Thoracic aorta (tissue), 2 donors: Measurements from ENCODE around the gene THBS1. TPM values are rescaled to one million over a fixed set of nuclear protein-coding genes. Genes with fewer than 3 reads are reported as not detected.
A peak's percentile ranks its signal among the peaks of the same experiment; 100 is the strongest.

Source experiments
- ATAC-seq: fragments of 150-250 bp; one replicate; pipeline ENCODE4 v1.8.0; 2017; ENCODE audit warnings: low read depth; ENCODE audit not compliant: insufficient number of reproducible peaks, low FRiP score
- DNase-seq: peaks from one replicate; pipeline ENCODE4 v3.0.0-alpha.2; 2020; ENCODE audit warnings: low spot score
- H3K27ac ChIP-seq, 2 donors: fragments of 200-600 bp; sonication (generic); 1 replicate in 1 of 2; 2 replicates in 1 of 2; pipeline ENCODE4 v1.5.1; 2016; ENCODE audit warnings: mild to moderate bottlenecking in 2 of 2, moderate library complexity in 2 of 2
- H3K27me3 ChIP-seq: fragments of 200-600 bp; sonication (generic); replicated peaks from 2 replicates; pipeline ENCODE4 v1.6.0; 2016; ENCODE audit warnings: mild to moderate bottlenecking; ENCODE audit not compliant: insufficient read depth
- H3K36me3 ChIP-seq: fragments of 200-600 bp; sonication (generic); one replicate; pipeline ENCODE4 v1.5.1; 2016
- H3K4me1 ChIP-seq, 2 donors: fragments of 200-600 bp; sonication (generic); 1 replicate in 1 of 2; 2 replicates in 1 of 2; pipeline versions ENCODE4 v1.5.1 to v1.6.0; 2016; ENCODE audit warnings: low read depth in 2 of 2, mild to moderate bottlenecking in 1 of 2; ENCODE audit not compliant: control insufficient read depth in 1 of 2
- H3K4me3 ChIP-seq: fragments of 200-600 bp; sonication (generic); 2 replicates; pipeline ENCODE4 v1.5.1; 2016; ENCODE audit warnings: mild to moderate bottlenecking
- H3K9me3 ChIP-seq: fragments of 200-600 bp; sonication (generic); 2 replicates; pipeline ENCODE4 v1.5.1; 2016
- total RNA-seq, 2 donors: library from RNA; depleted of rRNA; stranded (reverse); fragments of >200 nt; gene quantifications; one replicate each; pipeline versions ENCODE4 v1.1.0 to v1.2.3, GENCODE V29; 2016
- TF ChIP-seq, protein P1 (sequence below): fragments of 200-600 bp; sonication (generic); IDR thresholded peaks from one replicate; pipeline ENCODE4 v1.5.1; 2019; ENCODE audit warnings: antibody characterized with exemption

The THBS1 gene
- total RNA-seq, 2 donors from 2014 or later = 868 to 1,389 TPM

DNA sequence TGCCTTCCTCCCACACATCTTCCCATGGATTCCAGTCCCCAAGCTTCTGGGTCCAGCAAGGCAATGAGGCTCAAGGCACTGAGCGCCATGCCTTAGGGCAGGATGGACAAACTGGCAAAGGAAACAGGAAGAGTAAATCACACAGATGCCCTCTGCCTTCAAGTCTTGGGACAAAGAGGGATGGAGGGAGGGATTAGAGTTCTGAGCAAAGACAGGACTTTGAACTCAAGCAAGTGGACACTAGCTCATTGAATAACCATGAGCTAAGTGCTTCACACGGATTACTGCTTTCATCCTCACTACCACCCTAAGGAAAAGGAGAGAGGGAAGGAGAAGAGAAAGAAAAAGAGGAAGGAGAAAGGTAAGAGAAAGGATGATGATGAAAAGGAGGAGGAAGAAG lies 7.6 kb upstream of the THBS1 start:
- no peaks in the 10 kb centered on the region for H3K4me1 ChIP-seq
- ATAC-seq (no peak), DNase-seq (no peak)
- no peaks in the 10 kb centered on the region for H3K9me3 ChIP-seq
- H3K4me3 ChIP-seq = no peak overlapping the region
- no peaks in the 10 kb centered on the region for H3K36me3 ChIP-seq
- H3K27ac ChIP-seq = no peak overlapping the region
- TF ChIP-seq, protein P1, sequence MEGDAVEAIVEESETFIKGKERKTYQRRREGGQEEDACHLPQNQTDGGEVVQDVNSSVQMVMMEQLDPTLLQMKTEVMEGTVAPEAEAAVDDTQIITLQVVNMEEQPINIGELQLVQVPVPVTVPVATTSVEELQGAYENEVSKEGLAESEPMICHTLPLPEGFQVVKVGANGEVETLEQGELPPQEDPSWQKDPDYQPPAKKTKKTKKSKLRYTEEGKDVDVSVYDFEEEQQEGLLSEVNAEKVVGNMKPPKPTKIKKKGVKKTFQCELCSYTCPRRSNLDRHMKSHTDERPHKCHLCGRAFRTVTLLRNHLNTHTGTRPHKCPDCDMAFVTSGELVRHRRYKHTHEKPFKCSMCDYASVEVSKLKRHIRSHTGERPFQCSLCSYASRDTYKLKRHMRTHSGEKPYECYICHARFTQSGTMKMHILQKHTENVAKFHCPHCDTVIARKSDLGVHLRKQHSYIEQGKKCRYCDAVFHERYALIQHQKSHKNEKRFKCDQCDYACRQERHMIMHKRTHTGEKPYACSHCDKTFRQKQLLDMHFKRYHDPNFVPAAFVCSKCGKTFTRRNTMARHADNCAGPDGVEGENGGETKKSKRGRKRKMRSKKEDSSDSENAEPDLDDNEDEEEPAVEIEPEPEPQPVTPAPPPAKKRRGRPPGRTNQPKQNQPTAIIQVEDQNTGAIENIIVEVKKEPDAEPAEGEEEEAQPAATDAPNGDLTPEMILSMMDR = no peak
- H3K27me3 ChIP-seq = no peaks in the 10 kb centered on the region

GRCh38 chr15:39573844-39574243 lies 7.0 kb upstream of the THBS1 start:
- ATAC-seq (no peak), DNase-seq (no peak)
- H3K27ac ChIP-seq = no peak overlapping the region
- H3K4me1 ChIP-seq = no peaks in the 10 kb centered on the region
- H3K9me3 ChIP-seq = no peaks in the 10 kb centered on the region
- H3K36me3 ChIP-seq = no peaks in the 10 kb centered on the region
- no peak overlapping the region for H3K4me3 ChIP-seq
- TF ChIP-seq, protein P1 = no peak
- H3K27me3 ChIP-seq = no peaks in the 10 kb centered on the region

DNA sequence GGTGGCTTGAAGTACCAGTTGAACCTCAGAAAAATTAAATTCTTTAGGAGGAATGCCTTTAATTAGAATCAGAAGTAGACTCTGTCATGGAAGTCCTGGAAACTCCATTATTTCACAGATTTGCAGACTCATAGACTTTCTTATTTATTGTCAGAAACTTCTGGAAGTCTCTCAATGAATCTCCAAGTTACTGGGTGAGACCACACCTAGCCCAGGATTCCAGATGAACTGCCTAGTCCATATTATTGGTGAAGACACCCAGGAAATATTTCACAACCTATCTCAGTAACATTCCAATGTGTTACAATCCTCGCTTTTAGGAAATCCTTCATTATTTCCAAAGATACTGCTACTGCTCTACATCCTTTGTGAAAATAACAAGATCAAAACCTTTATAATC lies 6.5 kb upstream of the THBS1 start:
- H3K9me3 ChIP-seq = no peaks in the 10 kb centered on the region
- H3K4me1 ChIP-seq = peaks cover 0 to 6% of the 10 kb centered on the region in 2 donors
- no peak for ATAC-seq
- no peaks in the 10 kb centered on the region for H3K36me3 ChIP-seq
- no peak for DNase-seq
- no peak overlapping the region for H3K27ac ChIP-seq
- TF ChIP-seq, protein P1 = no peak
- H3K27me3 ChIP-seq = no peaks in the 10 kb centered on the region
- no peak overlapping the region for H3K4me3 ChIP-seq

- TF ChIP-seq, protein P1 = no peak
- Histone ChIP-seq H3K27ac (no peak overlapping the region), H3K4me3 (no peak overlapping the region), H3K9me3 (no peaks in the 10 kb centered on the region), H3K36me3 (no peaks in the 10 kb centered on the region), H3K4me1 (peaks cover 0 to 13% of the 10 kb centered on the region in 2 donors), H3K27me3 (no peaks in the 10 kb centered on the region)
- no peak for DNase-seq
- ATAC-seq = no peak
These were observed 5.7 kb upstream of the THBS1 start for GRCh38 chr15:39575180-39575579.

GRCh38 chr15:39578851-39579486 lies 1.9 kb upstream of the THBS1 start:
- Histone ChIP-seq H3K36me3 (no peaks in the 10 kb centered on the region), H3K4me3 (peak overlapping the region; percentile 74), H3K9me3 (no peaks in the 10 kb centered on the region), H3K4me1 (peaks cover 0 to 24% of the 10 kb centered on the region in 2 donors), H3K27ac (peak overlapping the region in 1 of 2 donors; percentile 72), H3K27me3 (no peaks in the 10 kb centered on the region)
- TF ChIP-seq, protein P1 = no peak
- no peak for ATAC-seq
- DNase-seq = no peak
